Heart right ventricle (tissue), 16 donors: ENCODE data around the gene ZNF208. TPM values are rescaled to one million over a fixed set of nuclear protein-coding genes. Genes with fewer than 3 reads are reported as not detected.

Source experiments
- ATAC-seq, 8 donors: fragments of 200-7000 bp; cut with Tn5 transposase; one replicate each; pipeline ENCODE4 v1.9.1; 2020; ENCODE audit warnings: mild to moderate bottlenecking in 8 of 8, moderate library complexity in 8 of 8, moderate number of reproducible peaks in 1 of 8
- DNase-seq, 2 donors: peaks; one replicate each; pipeline ENCODE4 v3.0.0-alpha.2; 2020
- H3K27ac ChIP-seq, 10 donors: fragments of 200-600 bp; sonication (generic) in 2 of 10; one replicate each; pipeline versions ENCODE4 v1.5.0 to v1.8.0; 2020 to 2022; ENCODE audit warnings: mild to moderate bottlenecking in 3 of 10
- H3K27me3 ChIP-seq, 7 donors: fragments of 200-600 bp; one replicate each; pipeline ENCODE4 v1.8.0; 2021 to 2022; ENCODE audit warnings: mild to moderate bottlenecking in 2 of 7
- H3K36me3 ChIP-seq, 9 donors: fragments of 200-600 bp; sonication (generic) in 1 of 9; one replicate each; pipeline versions ENCODE4 v1.5.0 to v1.8.0; 2020 to 2022; ENCODE audit warnings: mild to moderate bottlenecking in 2 of 9
- H3K4me1 ChIP-seq, 9 donors: fragments of 200-600 bp; sonication (generic) in 1 of 9; one replicate each; pipeline versions ENCODE4 v1.5.0 to v1.8.0; 2020 to 2022; ENCODE audit warnings: mild to moderate bottlenecking in 4 of 9
- H3K4me3 ChIP-seq, 10 donors: fragments of 200-600 bp; sonication (generic) in 2 of 10; one replicate each; pipeline versions ENCODE4 v1.5.0 to v1.8.0; 2020 to 2022; ENCODE audit warnings: mild to moderate bottlenecking in 7 of 10, moderate library complexity in 2 of 10
- H3K9me3 ChIP-seq, 11 donors: fragments of 200-600 bp in 10 of 11; sonication (generic) in 2 of 11; one replicate each; pipeline versions ENCODE4 v1.5.0 to v1.8.0; 2013 to 2022; ENCODE audit warnings: mild to moderate bottlenecking in 2 of 11, control low read depth in 1 of 11, moderate library complexity in 1 of 11
- CTCF ChIP-seq, 9 donors: fragments of 200-600 bp; sonication (generic) in 2 of 9; IDR thresholded peaks; one replicate each; pipeline versions ENCODE4 v1.5.0 to v1.8.0; 2021 to 2022; ENCODE audit warnings: antibody characterized with exemption in 9 of 9, mild to moderate bottlenecking in 5 of 9, moderate library complexity in 1 of 9
- WGBS, 2 donors: extraction: QIAGEN DNeasy Blood & Tissue Kit; methylation state at CpG; one replicate each; pipeline ENCODE4 v1.1.7; 2013; ENCODE audit warnings: inconsistent platforms in 1 of 2; 5-methylcytosine and 5-hydroxymethylcytosine counted together
- intact Hi-C, 10 donors: fragments of 100-400 bp; cut with DNase I; formaldehyde crosslinking; loops; one replicate each; pipeline versions ENCODE4 v1.11.1 to v1.14.2; 2022
- polyA plus RNA-seq, 2 donors: library from polyadenylated mRNA; stranded (reverse); fragments of 200-250 nt; gene quantifications; one replicate each; pipeline ENCODE4 v1.2.3, GENCODE V29; 2013
- total RNA-seq, 10 donors: library from RNA; stranded (reverse); fragmentation: NEBNext Ultra II Directional in 3 of 10; extraction: Animal tissue kit (Norgen Biotek cat#: 25700) in 3 of 10; gene quantifications; one replicate each; pipeline versions ENCODE4 v1.2.1 to v1.2.4, GENCODE V29; 2021 to 2023
- donor health status: Arrhythmogenic right ventricular cardiomyopathy.
- donor health status: ischemic (EF 13 %, LVEDD 7.1; RV severe dilation, severe dysfunction).
- donor health status: healthy with polysubstance abuse.
- donor health status: DM: no; HTN: yes; CAD: no.
- donor health status: DM: no; HTN: no; CAD: no.
- donor health status: ischemic (EF 25% LVEDD 6.9; RV normal size, moderate dysfunction).
- donor health status: ischemic (EF 25% LVEDD 5.7; RV mildly dilated, moderate dysfunction).
- donor health status: healthy.
- donor health status: DM: yes; HTN: yes; CAD: no.
- donor health status: Ischemic cardiomyopathy.
- donor health status: ischemic (EF 35%, LVEDD 5.7; RV mildly dilated, moderate dysfunction).
- donor health status: nonischemic (EF 11% LVEDD 7.7; RV severe dilation, severe dysfunction).
- donor health status: DM: yes; HTN: yes; CAD: no.
- donor health status: PGD.
- donor health status: ischemic (EF 29% LVEDD 5.4; RV normal size, mild dysfunction).
- donor health status: nonischemic (EF 23%, LVEDD 6.1; RV moderate dilation, normal function).

Gene ZNF208
- total and polyA plus RNA-seq, 12 donors: 2.8 to 37.9 (median 16.8) TPM

GRCh38 chr19:21912654-21913053 lies 98.1 kb downstream of the ZNF208 start:
- H3K27ac ChIP-seq: no peak overlapping the region
- H3K9me3 ChIP-seq: peaks cover 0 to 83% (median 0%) of the 10 kb centered on the region in 11 donors
- no peak for TF ChIP-seq CTCF (IDR thresholded peaks at IDR 0.05)
- WGBS, 2 donors: 65 to 95% methylated on average over 2 of the region's 2 CpGs
- no peak overlapping the region for H3K4me3 ChIP-seq
- H3K36me3 ChIP-seq: no peaks in the 10 kb centered on the region
- no peaks in the 10 kb centered on the region for H3K27me3 ChIP-seq
- intact Hi-C loops: no loop called here
- ATAC-seq (no peak), DNase-seq (no peak)
- no peaks in the 10 kb centered on the region for H3K4me1 ChIP-seq

GRCh38 chr19:21910318-21910717 lies 100.4 kb downstream of the ZNF208 start:
- ATAC-seq: no peak
- H3K27ac ChIP-seq: no peak overlapping the region

GRCh38 chr19:21908066-21908465 lies 102.7 kb downstream of the ZNF208 start:
- Histone ChIP-seq H3K27ac (no peak overlapping the region), H3K4me3 (no peak overlapping the region), H3K27me3 (no peaks in the 10 kb centered on the region), H3K9me3 (peaks cover 0 to 58% (median 0%) of the 10 kb centered on the region in 11 donors), H3K4me1 (peaks cover 0 to 4% (median 0%) of the 10 kb centered on the region in 9 donors), H3K36me3 (no peaks in the 10 kb centered on the region)
- DNase-seq (no peak), ATAC-seq (no peak)
- 88 to 92% methylated on average over 3 of the region's 3 CpGs for WGBS, 2 donors
- TF ChIP-seq CTCF (IDR thresholded peaks at IDR 0.05): no peak
- intact Hi-C loops: no loop called here

More at GRCh38 chr19:21910318-21910717, 100.4 kb downstream of the ZNF208 start:
- intact Hi-C loops: no loop called here
- no peak for DNase-seq
- no peaks in the 10 kb centered on the region for H3K27me3 ChIP-seq
- H3K9me3 ChIP-seq: peaks cover 0 to 75% (median 0%) of the 10 kb centered on the region in 11 donors
- H3K36me3 ChIP-seq: no peaks in the 10 kb centered on the region
- 66 to 78% methylated on average over 2 of the region's 2 CpGs for WGBS, 2 donors
- no peaks in the 10 kb centered on the region for H3K4me1 ChIP-seq
- H3K4me3 ChIP-seq: no peak overlapping the region
- TF ChIP-seq CTCF (IDR thresholded peaks at IDR 0.05): no peak

GRCh38 chr19:21907516-21907915 lies 103.2 kb downstream of the ZNF208 start:
- ATAC-seq (no peak), DNase-seq (no peak)
- WGBS, 2 donors: 86 to 89% methylated on average over 4 of the region's 4 CpGs
- Histone ChIP-seq H3K27me3 (no peaks in the 10 kb centered on the region), H3K4me1 (peaks cover 0 to 4% (median 0%) of the 10 kb centered on the region in 9 donors), H3K27ac (no peak overlapping the region), H3K4me3 (no peak overlapping the region), H3K36me3 (no peaks in the 10 kb centered on the region), H3K9me3 (peaks cover 0 to 57% (median 0%) of the 10 kb centered on the region in 11 donors)
- TF ChIP-seq CTCF (IDR thresholded peaks at IDR 0.05): no peak
- intact Hi-C loops: no loop called here
